ENCODE results near the gene PLEKHA7. TPM values are rescaled to one million over a fixed set of nuclear protein-coding genes. Genes with fewer than 3 reads are reported as not detected.

Gene PLEKHA7
- polyA plus RNA-seq, 6 donors from 2014 or later = 0.15 to 0.16 TPM; not detected in 4

- H3K36me3 Mint-ChIP-seq = no peaks in the 10 kb centered on the region
- H3K27me3 Mint-ChIP-seq = no peaks in the 10 kb centered on the region
- DNase-seq (no peak), ATAC-seq (ENCODE audit: low read depth in 2 of 2) (no peak)
- H3K4me3 Mint-ChIP-seq = no peak overlapping the region
- peaks cover 0 to 7% (median 7%) of the 10 kb centered on the region in 3 donors for H3K4me1 Mint-ChIP-seq
- H3K9me3 Mint-ChIP-seq = no peaks in the 10 kb centered on the region
- H3K27ac Mint-ChIP-seq = no peak overlapping the region
These were observed 220.0 kb downstream of the PLEKHA7 start for GRCh38 chr11:16794047-16794818.

- Mint-ChIP-seq H3K4me1 (peaks cover 0 to 7% (median 7%) of the 10 kb centered on the region in 3 donors), H3K4me3 (no peak overlapping the region), H3K9me3 (no peaks in the 10 kb centered on the region), H3K27me3 (no peaks in the 10 kb centered on the region), H3K27ac (no peak overlapping the region), H3K36me3 (no peaks in the 10 kb centered on the region)
- no peak for DNase-seq
- no peak for ATAC-seq (ENCODE audit: low read depth in 2 of 2)
These were observed 220.7 kb downstream of the PLEKHA7 start for GRCh38 chr11:16793511-16793910.

GRCh38 chr11:16793009-16793408 lies 221.2 kb downstream of the PLEKHA7 start:
- Mint-ChIP-seq H3K36me3 (no peaks in the 10 kb centered on the region), H3K4me1 (peaks cover 0 to 7% (median 7%) of the 10 kb centered on the region in 3 donors), H3K4me3 (no peak overlapping the region), H3K27me3 (no peaks in the 10 kb centered on the region), H3K27ac (no peak overlapping the region), H3K9me3 (no peaks in the 10 kb centered on the region)
- no peak for ATAC-seq (ENCODE audit: low read depth in 2 of 2)
- DNase-seq = no peak

- peaks cover 0 to 7% (median 7%) of the 10 kb centered on the region in 3 donors for H3K4me1 Mint-ChIP-seq
- no peak for ATAC-seq (ENCODE audit: low read depth in 2 of 2)
- no peak for DNase-seq
- H3K27me3 Mint-ChIP-seq = no peaks in the 10 kb centered on the region
- no peaks in the 10 kb centered on the region for H3K36me3 Mint-ChIP-seq
- H3K4me3 Mint-ChIP-seq = no peak overlapping the region
- no peak overlapping the region for H3K27ac Mint-ChIP-seq
- H3K9me3 Mint-ChIP-seq = no peaks in the 10 kb centered on the region
These were observed 221.8 kb downstream of the PLEKHA7 start for GRCh38 chr11:16792426-16792825.

- Mint-ChIP-seq H3K27me3 (no peaks in the 10 kb centered on the region), H3K4me1 (peaks cover 0 to 7% (median 7%) of the 10 kb centered on the region in 3 donors), H3K9me3 (no peaks in the 10 kb centered on the region), H3K36me3 (no peaks in the 10 kb centered on the region), H3K4me3 (no peak overlapping the region), H3K27ac (no peak overlapping the region)
- no peak for ATAC-seq (ENCODE audit: low read depth in 2 of 2)
- no peak for DNase-seq
These were observed 222.8 kb downstream of the PLEKHA7 start for GRCh38 chr11:16791191-16791961.

GRCh38 chr11:16790486-16791190 lies 223.6 kb downstream of the PLEKHA7 start:
- no peaks in the 10 kb centered on the region for H3K27me3 Mint-ChIP-seq
- peak overlapping the region in 1 of 6 donors; percentile 14 for H3K27ac Mint-ChIP-seq
- H3K4me1 Mint-ChIP-seq = peaks cover 0 to 7% (median 7%) of the 10 kb centered on the region in 3 donors
- DNase-seq = no peak
- no peak for ATAC-seq (ENCODE audit: low read depth in 2 of 2)
- no peaks in the 10 kb centered on the region for H3K36me3 Mint-ChIP-seq
- H3K9me3 Mint-ChIP-seq = no peaks in the 10 kb centered on the region
- no peak overlapping the region for H3K4me3 Mint-ChIP-seq

- H3K27ac Mint-ChIP-seq = peak overlapping the region in 1 of 6 donors; percentile 40
- H3K4me1 Mint-ChIP-seq = peaks cover 0 to 2% (median under 1%) of the 10 kb centered on the region in 3 donors
- no peaks in the 10 kb centered on the region for H3K9me3 Mint-ChIP-seq
- H3K4me3 Mint-ChIP-seq = no peak overlapping the region
- DNase-seq (no peak), ATAC-seq (ENCODE audit: low read depth in 2 of 2) (no peak)
- H3K27me3 Mint-ChIP-seq = no peaks in the 10 kb centered on the region
- H3K36me3 Mint-ChIP-seq = no peaks in the 10 kb centered on the region
These were observed 224.4 kb downstream of the PLEKHA7 start for GRCh38 chr11:16789560-16790485.

GRCh38 chr11:16789063-16789420 lies 225.2 kb downstream of the PLEKHA7 start:
- Mint-ChIP-seq H3K4me3 (no peak overlapping the region), H3K4me1 (no peaks in the 10 kb centered on the region), H3K36me3 (no peaks in the 10 kb centered on the region), H3K27ac (peak overlapping the region in 1 of 6 donors; percentile 9), H3K9me3 (no peaks in the 10 kb centered on the region), H3K27me3 (no peaks in the 10 kb centered on the region)
- ATAC-seq (ENCODE audit: low read depth in 2 of 2) = no peak
- DNase-seq = no peak

GRCh38 chr11:16788141-16789062 lies 225.8 kb downstream of the PLEKHA7 start:
- DNase-seq (peak; percentile 25), ATAC-seq (ENCODE audit: low read depth in 2 of 2) (peak; percentile 34 to 57)
- H3K4me3 Mint-ChIP-seq = no peak overlapping the region
- no peaks in the 10 kb centered on the region for H3K9me3 Mint-ChIP-seq
- no peaks in the 10 kb centered on the region for H3K4me1 Mint-ChIP-seq
- H3K27ac Mint-ChIP-seq = peak overlapping the region in 1 of 6 donors; percentile 9
- H3K27me3 Mint-ChIP-seq = no peaks in the 10 kb centered on the region
- no peaks in the 10 kb centered on the region for H3K36me3 Mint-ChIP-seq

GRCh38 chr11:16787035-16787742 lies 227.0 kb downstream of the PLEKHA7 start:
- no peak for DNase-seq
- Mint-ChIP-seq H3K27me3 (no peaks in the 10 kb centered on the region), H3K36me3 (no peaks in the 10 kb centered on the region), H3K9me3 (no peaks in the 10 kb centered on the region), H3K4me3 (no peak overlapping the region), H3K4me1 (no peaks in the 10 kb centered on the region), H3K27ac (no peak overlapping the region)
- ATAC-seq (ENCODE audit: low read depth in 2 of 2) = no peak

GRCh38 chr11:16786131-16786530 lies 228.1 kb downstream of the PLEKHA7 start:
- H3K9me3 Mint-ChIP-seq = no peaks in the 10 kb centered on the region

More at GRCh38 chr11:16786131-16786530, 228.1 kb downstream of the PLEKHA7 start:
- H3K27ac Mint-ChIP-seq = no peak overlapping the region
- ATAC-seq (ENCODE audit: low read depth in 2 of 2) (no peak), DNase-seq (no peak)
- no peaks in the 10 kb centered on the region for H3K27me3 Mint-ChIP-seq
- no peaks in the 10 kb centered on the region for H3K36me3 Mint-ChIP-seq
- H3K4me3 Mint-ChIP-seq = no peak overlapping the region
- no peaks in the 10 kb centered on the region for H3K4me1 Mint-ChIP-seq
